DLD1 (cell line): ENCODE results near the gene DBX1.
"Not testable (repeated sequence)": the region's sequence is repeated elsewhere in the genome, so short reads cannot be mapped to it uniquely, and the experiment has no call there.

Source experiments
- in situ Hi-C: cut with HindIII; loops from 2 replicates; pipeline ENCODE4 v1.10.0; 2017; ENCODE audit warnings: low sequenced_read_pairs

The DBX1 gene

DNA sequence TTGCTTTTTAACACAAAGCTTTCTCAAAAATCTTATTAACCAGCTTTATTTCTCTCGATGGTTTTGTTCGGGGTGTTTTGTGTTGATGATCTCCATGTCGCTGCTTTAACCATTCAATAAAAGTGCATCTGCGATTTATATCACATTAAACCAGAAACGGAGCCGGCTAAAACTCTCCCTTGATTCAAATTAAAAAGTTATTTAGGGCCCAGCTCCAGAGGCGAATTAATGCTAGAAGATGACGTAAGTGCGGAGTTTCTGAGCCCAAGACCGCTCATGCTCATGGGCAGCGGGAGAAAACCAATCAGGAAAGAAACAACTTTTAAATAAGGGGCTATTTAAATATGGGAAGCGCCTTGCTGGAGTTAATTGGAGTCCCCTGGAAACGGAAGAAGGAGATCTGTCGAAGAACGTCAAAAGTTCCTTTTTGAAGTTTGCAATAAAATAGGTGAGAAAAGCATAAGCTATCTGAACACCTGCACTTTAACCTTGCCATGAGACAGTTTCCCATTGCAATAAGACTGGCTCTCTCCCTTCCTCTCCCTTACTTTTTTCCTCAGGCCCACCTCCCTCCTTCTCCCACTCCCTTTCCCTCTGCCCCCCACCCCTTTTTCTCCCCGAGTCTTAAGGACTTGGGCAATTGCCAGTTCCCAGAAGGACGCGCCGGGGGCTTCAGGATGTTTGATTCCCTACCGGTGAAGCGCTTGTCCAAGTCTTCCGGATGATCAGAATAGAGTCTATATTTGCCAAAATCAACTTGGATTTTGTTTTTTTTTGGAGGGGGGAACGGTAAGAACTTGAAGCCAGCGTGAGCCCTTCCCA lies 1.9 kb upstream of the DBX1 start:
- in situ Hi-C loops = no loop called here

DNA sequence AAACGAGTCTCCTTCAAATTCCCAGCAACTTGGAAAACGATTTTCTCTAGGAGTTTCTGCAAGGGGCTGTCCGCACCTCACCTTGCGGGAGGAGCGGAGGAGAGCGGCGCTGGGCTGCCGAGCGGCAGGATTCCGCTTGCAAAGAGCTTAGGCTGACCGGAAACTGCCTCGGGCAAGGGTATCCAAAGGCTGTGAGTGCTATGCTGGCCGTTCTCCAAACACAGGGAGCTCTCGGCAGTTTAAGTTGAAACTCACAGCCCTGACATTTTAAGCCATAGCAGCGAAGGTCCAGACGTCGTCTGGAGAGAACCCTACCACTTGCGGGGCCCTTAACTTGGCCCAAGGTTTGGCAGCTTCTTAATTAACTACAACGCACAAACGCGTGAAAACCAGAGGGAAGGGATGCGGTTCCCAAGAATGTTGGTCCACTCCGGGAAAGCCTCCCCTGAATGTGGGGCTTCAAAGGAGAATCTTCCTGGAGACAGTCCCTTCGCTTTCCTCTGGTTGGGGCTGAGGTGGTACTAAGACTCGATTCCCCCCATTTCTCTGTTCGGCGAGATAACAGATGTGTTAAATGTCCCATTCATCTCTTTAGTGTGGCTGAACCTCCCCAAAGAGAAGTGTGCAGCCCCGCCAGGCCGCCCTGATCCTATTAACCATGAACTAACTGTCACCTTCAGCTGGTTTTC lies 1.1 kb upstream of the DBX1 start:
- in situ Hi-C loops = no loop called here

DNA sequence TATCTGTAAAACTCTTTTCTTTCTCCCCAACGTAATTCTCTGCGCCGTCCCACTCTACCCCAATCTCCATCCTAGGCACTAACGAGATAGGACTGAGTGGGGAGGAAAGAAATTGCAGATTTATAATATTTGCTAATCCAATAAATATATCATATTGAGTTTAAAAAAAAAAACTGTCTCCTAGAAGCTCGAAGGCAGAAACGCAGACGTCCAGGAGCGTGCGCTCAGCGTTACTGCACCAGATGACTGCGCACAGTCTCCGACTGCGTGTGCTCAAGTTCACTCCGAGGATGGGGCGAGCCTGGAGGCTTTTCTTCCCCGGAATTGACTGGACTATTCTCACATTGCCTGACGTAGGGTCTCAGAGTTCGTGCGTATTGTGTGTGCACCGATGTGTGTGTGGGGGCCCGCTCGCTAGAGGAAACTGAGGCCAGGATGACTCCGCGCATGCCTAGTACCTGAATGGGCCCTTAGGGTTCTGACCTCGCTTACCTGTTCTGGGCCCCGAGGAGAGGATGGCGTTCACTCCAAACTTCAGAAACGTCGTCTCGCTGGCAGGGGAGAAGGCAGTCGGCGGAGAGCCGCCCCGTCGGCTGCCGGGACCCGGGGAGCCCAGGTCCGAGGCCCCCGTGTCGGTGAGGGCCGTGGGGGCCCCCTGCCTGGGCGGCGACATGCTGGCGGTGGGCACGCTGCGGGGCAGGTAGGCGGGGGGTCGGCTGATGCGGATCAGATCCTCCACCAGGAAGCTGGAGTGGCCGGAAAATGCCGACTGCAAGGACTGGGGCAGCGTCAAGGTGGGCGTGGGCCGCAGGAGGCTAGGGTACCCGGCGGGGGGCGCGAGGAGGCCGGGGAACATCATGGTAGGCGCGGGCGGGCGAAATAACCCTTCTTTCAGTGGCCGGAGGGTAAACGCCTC lies 551 bp downstream of the DBX1 start:
- in situ Hi-C loops = no loop called here

DNA sequence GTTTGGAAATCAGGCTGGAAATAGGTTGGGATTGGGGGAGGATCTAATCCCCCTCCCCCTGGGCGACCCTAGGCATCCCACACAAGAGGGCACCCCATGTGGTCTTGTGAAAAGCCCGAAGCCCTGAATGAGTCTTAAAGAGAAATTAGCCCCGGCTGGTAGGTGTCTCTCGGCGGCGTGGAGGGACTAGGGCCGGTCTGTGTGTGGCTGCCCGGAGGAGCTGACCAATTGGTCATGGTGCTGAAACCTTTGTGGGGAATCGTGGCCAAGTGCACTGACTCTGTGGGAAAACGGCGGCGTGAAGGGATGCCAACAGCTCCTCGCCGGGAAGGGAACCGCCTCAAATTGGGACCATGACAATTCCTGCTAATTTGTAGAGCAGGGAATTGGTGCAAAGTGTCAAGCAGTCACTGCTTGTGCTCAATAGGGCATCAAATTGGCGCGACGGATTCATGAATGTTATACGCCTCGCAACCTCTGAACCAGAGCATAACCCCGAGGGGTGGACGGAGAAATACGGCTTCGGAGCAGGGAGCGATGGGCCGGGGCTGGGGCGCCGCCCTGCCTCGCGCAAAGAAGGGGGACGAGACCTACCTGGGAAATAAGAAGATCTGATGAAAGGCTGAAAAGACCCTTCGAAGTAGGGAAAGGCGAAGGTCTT lies 1.5 kb downstream of the DBX1 start:
- in situ Hi-C loops = no loop called here

DNA sequence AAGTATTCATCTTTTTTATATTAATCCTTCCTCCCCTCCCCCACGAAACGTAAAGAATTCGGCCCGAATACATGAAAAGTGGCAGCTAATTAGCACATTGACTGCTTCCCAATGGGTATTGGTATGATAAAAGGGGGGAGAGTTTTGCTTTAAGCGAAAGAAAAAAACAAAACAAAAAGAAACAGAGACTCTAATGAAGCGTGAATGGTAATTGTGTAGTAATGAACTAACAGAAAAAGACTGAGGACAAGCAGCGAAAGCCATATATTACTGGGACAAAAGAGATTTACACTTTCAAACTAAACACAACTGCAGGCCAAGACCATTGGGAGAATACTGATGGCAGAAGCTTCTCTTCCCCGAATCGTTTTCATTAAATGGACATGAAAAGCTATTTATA lies 2.5 kb downstream of the DBX1 start:
- in situ Hi-C loops = no loop called here

DNA sequence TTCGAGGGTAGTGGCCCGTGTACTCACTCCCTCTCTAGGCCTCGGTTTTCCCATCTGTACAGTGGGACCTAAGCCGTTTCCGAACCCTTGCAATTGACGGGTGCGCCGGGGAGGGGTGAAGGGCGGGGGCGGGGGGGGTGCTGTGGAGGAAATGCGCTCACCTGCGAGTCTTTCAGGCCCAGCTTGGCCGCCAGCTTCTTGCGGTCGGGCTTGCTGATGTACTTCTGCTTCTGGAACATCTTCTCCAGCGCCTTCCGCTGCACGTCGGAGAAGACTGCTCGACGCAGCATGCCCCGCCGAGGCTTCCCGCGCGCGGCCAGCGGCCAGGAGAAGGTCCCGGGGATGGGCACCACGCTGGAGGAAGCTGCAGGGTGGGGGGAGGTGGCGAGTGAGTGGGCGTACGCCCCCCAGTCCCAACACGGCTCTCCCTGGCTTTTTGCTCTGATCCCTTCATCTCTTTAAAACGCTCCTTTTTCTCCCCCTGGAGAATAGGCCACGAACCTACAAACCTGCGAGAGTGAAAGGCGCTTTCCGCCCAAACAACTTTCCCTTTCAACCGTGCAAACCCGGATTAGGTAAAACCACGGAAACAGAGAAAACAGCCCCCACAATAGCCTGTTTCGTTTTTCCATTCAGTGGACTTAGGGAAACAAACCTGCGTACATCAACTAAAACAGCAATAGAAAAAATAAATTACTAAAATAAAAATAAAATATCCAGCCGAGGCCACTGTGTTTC lies 3.2 kb downstream of the DBX1 start:
- in situ Hi-C loops = no loop called here

DNA sequence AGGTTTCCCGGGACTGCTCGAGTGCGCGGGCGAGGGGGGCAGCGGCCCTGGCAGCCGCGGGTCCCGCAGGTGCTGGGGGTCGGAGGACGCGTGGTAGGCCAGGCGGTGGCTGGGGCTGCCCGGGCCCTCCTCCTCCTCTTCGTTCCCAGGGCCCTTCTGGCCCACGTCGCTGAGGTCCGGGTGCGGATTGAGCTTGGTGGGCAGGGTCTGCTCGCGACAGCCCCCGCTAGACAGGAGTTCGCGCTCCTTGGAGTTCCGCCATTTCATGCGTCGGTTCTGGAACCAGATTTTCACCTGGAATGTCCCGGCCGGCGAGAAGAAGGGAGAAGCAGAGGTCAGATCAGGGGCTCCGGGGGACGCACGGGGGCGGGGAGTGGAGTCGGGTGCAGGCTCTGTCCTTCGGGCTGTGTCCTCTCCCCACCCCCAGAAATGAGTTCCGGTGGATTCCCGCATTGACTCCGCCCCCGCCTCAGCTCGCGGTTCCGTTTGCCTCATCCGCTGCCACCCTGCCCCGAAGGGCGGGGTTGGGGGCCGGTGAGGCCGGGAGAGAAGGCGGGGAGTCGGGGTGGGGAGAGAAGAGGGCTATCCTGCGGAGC lies 3.9 kb downstream of the DBX1 start:
- in situ Hi-C loops = no loop called here

DNA sequence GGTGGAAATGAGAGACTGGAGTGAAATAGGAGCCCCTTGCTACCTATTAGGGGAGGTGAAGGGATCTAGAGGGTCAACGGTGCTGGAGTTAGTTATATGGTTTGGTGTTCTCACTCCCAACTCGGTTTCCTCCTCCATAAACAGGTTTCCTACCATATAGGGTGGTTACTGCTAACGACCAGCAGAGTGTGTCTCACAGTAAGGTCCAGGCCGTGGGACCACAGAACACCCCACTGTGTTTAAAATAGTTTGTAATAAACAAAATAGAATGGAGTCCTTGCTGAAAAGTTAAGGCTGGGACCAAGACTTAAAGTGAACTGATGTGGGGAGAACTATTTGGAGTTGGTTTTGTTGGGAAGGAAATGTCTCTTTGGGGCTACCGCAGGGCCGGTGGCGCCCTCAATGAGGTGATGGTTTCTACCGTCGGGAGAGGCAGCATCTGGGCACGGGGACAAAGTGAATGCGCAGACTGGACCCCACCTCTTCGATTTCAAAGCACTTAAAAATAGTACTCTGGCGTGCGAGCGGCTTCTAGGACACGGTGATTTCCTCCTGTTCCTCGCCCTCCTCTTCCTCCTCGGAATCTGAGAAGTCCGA lies 4.5 kb downstream of the DBX1 start:
- in situ Hi-C loops = no loop called here

DNA sequence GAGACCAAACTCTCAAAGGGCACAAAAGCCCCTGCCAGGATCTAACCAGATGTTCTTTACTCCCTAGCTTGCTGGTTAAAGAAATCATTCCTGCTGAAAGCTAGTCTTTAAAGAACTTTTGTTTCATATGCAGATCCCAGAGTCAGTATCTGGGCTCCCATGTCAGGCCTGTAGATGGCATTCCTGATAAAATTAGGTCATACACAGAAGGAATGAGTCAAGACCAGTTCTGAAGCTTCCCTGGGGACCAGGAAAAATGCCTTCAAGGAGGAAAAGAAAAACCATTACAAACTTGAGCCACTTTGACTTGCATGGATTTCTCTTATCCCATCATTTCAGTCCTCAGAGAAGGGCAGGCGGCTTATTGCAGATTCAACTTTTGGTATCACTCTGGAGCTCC lies 5.9 kb downstream of the DBX1 start:
- in situ Hi-C loops = no loop called here

DNA sequence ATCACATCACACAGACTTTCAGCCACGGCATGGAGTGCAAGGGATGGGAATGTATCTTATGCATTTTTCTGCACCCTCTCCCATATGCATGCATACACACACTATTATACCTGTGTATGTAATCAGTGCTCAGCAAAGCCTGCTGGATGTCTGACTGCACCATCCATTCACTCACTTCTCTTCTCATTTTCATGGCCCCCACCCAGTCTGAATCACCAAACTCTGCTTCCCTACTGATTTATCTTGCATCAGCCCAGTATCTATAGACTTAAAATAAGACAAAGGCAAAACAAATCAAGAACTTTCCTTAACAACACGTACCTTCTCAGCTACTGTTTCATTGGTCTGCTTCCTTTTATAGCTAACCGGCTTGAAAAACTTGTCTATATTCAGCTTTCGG lies 21.6 kb downstream of the DBX1 start:
- in situ Hi-C loops = no loop called here

DNA sequence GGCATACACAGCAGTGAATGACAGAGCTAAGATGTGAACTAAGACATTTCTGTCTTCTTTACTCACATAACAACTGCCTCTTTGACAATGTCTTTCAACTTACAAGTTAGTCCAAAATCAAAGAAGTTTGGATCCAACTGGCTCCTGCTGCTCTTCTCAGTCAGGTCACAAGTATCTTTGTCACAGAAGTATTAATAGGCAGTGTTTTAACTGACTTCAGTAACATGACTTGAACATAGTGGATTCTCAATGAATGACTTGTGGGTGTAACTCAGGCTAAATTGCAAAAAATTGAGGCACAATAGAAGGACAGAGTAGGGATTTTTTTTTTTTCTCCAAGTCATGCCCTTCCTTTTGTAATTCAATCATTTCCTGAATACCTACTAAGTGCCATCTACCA lies 22.6 kb downstream of the DBX1 start:
- in situ Hi-C loops = no loop called here

DNA sequence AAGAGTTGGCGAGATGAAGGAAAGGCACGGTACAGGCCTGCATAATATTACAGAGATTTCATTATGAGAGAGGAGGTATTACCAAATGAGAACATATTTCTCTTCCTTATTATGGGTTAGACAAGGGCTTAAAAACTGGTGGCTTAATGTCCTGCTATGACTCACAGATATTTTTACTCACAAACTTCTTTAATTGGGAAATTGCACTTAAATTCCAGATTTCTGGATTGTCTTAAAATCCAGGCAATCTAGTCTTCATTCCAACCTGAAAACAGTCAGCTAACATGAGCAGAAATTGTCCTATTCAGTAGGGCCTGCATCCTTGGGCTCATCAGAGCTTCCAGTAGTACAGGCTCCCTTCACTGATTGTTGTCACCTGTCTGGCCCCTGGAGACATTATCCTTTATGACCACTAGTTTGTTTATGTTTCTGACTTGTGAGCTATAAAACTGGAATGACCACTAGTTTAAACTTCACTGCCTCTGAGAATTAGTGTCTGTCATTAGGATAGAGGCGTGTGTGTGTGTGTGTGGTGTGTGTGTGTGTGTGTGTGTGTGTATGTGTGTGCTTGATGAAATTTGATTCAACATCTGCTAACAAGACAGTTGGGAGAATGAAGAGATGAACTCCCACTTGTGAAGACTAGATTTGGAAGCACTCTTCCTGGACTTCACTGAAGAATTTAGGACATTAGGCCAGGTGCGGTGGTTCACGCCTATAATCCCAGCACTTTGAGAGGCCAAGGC lies 25.1 kb downstream of the DBX1 start:
- in situ Hi-C loops = no loop called here

DNA sequence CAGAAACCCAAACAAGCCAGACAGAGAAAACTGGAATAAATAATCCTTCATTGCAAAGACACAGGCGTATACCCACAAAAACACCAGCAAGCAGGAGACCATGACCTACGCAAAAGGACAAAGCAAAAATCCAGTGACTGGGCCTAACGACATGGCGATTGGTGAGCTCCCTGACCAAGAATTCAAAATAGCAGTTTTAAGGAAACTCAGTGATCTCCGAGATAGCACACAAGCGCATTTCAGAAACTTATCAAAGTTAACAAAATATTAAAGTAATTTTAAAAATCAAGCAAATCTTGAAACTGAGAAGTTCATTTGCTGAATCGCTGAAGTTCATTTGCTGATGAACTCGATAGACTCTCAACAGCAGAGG lies 27.6 kb downstream of the DBX1 start:
- in situ Hi-C loops = no loop called here

DNA sequence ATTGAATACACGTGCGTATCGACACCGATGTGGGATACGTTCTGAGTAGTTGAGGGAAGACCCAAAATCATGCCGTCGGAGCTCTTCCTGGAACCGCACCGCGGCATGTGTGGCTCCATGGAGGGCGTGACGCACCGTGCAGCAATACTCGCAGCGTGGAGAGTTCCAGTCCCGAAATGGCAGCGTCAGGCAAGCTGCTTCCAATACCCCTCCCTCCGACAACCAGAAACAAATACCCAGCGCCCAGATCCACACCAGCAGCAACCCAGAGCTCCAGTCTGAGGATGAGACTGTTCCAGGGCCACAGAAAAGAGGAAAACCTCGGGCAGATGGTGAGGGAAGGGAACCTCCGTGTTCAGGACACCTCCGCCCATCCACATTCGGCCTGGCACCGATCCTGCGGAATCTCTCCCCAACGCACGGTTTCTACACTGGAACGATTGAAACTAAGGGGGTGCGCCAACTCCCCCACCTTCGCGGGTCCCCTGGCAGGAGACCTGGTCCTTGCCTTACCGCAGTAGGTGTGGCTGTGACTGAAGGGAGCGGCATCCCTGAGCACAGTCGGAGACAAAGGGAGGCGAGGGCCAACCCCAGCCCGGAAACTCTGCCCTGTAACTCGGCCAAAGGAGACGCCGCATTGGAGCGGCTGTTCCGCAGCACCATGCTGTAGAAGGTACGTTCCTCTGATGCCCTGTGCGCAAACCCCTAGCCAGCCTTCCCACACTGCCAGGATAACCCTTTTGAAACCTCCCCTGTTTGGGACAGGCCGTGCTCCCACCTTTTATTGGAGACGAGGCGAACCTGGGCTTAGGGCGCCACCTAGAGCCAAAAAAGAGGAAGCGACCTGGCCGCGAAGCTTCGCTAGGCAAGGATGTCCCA lies 28.2 kb downstream of the DBX1 start:
- in situ Hi-C loops = no loop called here

DNA sequence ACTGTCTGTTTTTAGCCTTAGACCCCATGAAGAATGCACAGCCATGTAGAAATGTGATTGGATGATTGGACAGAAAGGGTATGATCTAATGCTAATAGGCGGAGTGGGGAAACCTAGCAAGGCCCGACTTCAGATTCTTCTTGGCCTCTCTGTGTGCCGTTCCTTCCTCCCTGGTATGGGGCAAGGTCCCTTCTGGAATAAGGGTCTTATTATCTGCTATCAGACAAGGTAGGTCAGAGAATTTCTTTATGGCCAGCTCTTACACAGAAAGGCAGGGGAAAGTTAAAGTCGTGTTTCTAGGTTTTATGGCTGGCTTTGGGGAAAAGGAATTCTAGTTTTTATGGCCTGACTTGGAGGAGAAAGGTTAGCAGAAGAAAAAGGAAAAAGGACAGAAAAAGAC lies 30.6 kb downstream of the DBX1 start:
- in situ Hi-C loops = no loop called here

DNA sequence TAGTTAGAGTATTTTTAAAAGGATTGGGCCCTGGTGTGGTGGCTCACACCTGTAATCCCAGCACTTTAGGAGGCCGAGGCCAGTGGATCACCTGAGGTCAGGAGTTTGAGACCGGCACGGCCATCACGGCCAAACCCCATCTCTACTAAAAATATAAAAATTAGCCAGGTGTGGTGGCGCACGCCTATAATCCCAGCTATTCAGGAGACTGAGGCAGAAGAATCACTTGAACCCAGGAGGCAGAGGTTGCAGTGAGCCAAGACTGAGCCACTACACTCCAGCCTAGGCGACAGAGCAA lies 31.8 kb downstream of the DBX1 start:
- in situ Hi-C loops = not testable (repeated sequence)

DNA sequence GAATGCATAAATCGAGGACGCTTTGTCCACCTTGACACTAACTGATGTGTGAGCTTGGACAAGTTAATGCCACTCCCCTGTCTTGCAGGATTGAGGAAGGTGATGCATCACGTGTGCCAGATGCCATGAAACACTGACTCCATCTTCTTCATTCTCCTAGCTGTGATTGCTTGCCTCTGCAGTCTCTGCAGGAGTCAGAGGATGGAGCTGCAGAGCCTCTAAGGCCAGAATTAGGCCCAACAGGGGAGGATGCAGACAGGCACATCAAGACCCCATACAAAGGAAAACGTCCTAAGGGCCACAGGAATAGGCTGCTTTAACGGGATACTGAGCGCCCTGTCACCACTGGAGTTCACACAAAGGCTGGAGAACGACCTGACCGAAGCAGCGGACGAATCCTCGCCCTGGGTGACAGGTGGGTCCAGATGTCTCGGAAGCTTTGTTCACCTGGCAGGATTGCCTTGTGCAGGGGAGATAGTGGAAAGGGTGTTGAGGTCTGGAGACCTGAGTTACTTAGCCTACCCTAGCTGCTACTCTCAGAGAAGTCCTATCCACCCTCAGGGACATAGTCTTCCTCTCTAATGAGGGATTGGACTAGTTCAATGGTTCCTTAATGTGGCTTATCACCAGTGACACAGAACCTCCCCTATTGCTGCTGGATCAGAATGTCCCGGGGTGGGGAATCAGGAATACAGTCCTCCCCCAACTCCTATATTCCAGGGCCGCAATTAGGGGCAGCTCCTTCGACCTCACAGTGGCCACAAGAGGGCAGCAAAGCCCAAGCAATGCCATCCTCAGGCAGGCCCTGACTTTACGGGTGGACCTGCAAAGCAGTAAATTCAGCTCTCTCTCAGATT lies 32.4 kb downstream of the DBX1 start:
- in situ Hi-C loops = no loop called here
